ENCODE measurements around the gene CHAC1. TPM values are rescaled to one million over a fixed set of nuclear protein-coding genes. Genes with fewer than 3 reads are reported as not detected.

CHAC1 gene
- polyA plus RNA-seq, 1 donor from 2014 or later, result 3.6 TPM

DNA sequence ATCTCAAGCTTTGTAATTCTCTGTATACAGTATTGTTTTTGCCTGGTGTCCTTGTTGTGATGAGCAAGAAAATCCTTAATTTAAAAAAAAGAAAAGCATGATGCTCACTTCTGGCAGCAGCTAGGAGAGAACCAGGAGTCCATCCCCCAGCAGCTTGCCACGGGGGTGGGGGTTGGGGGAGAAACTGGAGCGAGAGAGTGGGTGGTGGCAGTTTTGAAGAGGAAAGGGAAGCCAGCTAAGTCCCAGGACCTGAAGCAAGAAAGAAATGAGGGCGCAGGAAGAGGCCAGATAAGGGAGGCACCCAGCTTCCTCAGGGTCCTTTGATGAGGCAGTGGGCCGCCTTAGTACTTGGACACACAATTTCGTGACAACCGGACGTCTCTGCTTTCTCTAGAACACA lies 23.5 kb downstream of the CHAC1 start:
- Histone ChIP-seq H3K79me2 (replicated peaks; ENCODE audit: insufficient read depth, low read length) (no peaks in the 10 kb centered on the region), H3K27me3 (ENCODE audit: insufficient read depth, low read depth, low read length) (no peaks in the 10 kb centered on the region), H4K20me1 (ENCODE audit: insufficient read depth) (no peaks in the 10 kb centered on the region), H3F3A (ENCODE audit: insufficient read depth, low read length, poor library complexity, severe bottlenecking) (no peaks in the 10 kb centered on the region), H3K36me3 (ENCODE audit: insufficient read depth, low read length) (peaks cover 3% of the 10 kb centered on the region), H3K27ac (ENCODE audit: low read length) (no peak overlapping the region), H3K4me3 (ENCODE audit: low read length) (no peak overlapping the region), H3K9me3 (ENCODE audit: low read length) (no peaks in the 10 kb centered on the region), H3K4me2 (ENCODE audit: low read length) (no peak overlapping the region), H3K9me2 (ENCODE audit: insufficient read depth, low read length) (no peaks in the 10 kb centered on the region), H2AFZ (ENCODE audit: low read depth, low read length) (no peak overlapping the region), H3K9ac (ENCODE audit: low read length) (no peak overlapping the region)
- TF ChIP-seq TAF1 (IDR thresholded peaks at IDR 0.05; ENCODE audit: low read depth) (no peak), REST (IDR thresholded peaks at IDR 0.05; ENCODE audit: borderline replicate concordance) (no peak), EZH2 (IDR thresholded peaks at IDR 0.05; ENCODE audit: borderline replicate concordance, insufficient read depth, low read length, poor library complexity, severe bottlenecking) (no peak), RAD21 (conservative IDR thresholded peaks at IDR 0.05) (no peak), MXI1 (conservative IDR thresholded peaks at IDR 0.05; ENCODE audit: poor library complexity, severe bottlenecking) (no peak), SMC3 (conservative IDR thresholded peaks at IDR 0.05; ENCODE audit: poor library complexity) (no peak), POLR2AphosphoS5 (IDR thresholded peaks at IDR 0.05) (no peak), EP300 (conservative IDR thresholded peaks at IDR 0.05; ENCODE audit: poor library complexity, severe bottlenecking) (no peak)
- TF ChIP-seq, protein P1, sequence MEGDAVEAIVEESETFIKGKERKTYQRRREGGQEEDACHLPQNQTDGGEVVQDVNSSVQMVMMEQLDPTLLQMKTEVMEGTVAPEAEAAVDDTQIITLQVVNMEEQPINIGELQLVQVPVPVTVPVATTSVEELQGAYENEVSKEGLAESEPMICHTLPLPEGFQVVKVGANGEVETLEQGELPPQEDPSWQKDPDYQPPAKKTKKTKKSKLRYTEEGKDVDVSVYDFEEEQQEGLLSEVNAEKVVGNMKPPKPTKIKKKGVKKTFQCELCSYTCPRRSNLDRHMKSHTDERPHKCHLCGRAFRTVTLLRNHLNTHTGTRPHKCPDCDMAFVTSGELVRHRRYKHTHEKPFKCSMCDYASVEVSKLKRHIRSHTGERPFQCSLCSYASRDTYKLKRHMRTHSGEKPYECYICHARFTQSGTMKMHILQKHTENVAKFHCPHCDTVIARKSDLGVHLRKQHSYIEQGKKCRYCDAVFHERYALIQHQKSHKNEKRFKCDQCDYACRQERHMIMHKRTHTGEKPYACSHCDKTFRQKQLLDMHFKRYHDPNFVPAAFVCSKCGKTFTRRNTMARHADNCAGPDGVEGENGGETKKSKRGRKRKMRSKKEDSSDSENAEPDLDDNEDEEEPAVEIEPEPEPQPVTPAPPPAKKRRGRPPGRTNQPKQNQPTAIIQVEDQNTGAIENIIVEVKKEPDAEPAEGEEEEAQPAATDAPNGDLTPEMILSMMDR (IDR thresholded peaks at IDR 0.05; ENCODE audit: poor library complexity, severe bottlenecking), result no peak

GRCh38 chr15:40978141-40978540 lies 24.9 kb downstream of the CHAC1 start:
- H3K9ac ChIP-seq (ENCODE audit: low read length), result no peak overlapping the region
- H3K9me2 ChIP-seq (ENCODE audit: insufficient read depth, low read length), result no peaks in the 10 kb centered on the region
- H3K27me3 ChIP-seq (ENCODE audit: insufficient read depth, low read depth, low read length), result no peaks in the 10 kb centered on the region
- no peaks in the 10 kb centered on the region for H3K79me2 ChIP-seq (replicated peaks; ENCODE audit: insufficient read depth, low read length)
- H3K4me3 ChIP-seq (ENCODE audit: low read length), result no peak overlapping the region
- H3K9me3 ChIP-seq (ENCODE audit: low read length), result no peaks in the 10 kb centered on the region
- no peaks in the 10 kb centered on the region for H4K20me1 ChIP-seq (ENCODE audit: insufficient read depth)
- no peaks in the 10 kb centered on the region for H3F3A ChIP-seq (ENCODE audit: insufficient read depth, low read length, poor library complexity, severe bottlenecking)
- H3K36me3 ChIP-seq (ENCODE audit: insufficient read depth, low read length), result peaks cover 4% of the 10 kb centered on the region
- no peak for TF ChIP-seq REST (IDR thresholded peaks at IDR 0.05; ENCODE audit: borderline replicate concordance)
- TF ChIP-seq POLR2AphosphoS5 (IDR thresholded peaks at IDR 0.05), result no peak
- no peak for TF ChIP-seq TAF1 (IDR thresholded peaks at IDR 0.05; ENCODE audit: low read depth)
- no peak for TF ChIP-seq EP300 (conservative IDR thresholded peaks at IDR 0.05; ENCODE audit: poor library complexity, severe bottlenecking)
- no peak for TF ChIP-seq EZH2 (IDR thresholded peaks at IDR 0.05; ENCODE audit: borderline replicate concordance, insufficient read depth, low read length, poor library complexity, severe bottlenecking)
- TF ChIP-seq MXI1 (conservative IDR thresholded peaks at IDR 0.05; ENCODE audit: poor library complexity, severe bottlenecking), result no peak
- TF ChIP-seq RAD21 (conservative IDR thresholded peaks at IDR 0.05), result no peak
- no peak for TF ChIP-seq SMC3 (conservative IDR thresholded peaks at IDR 0.05; ENCODE audit: poor library complexity)
- TF ChIP-seq, protein P1 (IDR thresholded peaks at IDR 0.05; ENCODE audit: poor library complexity, severe bottlenecking), result no peak
- no peak overlapping the region for H2AFZ ChIP-seq (ENCODE audit: low read depth, low read length)
- H3K27ac ChIP-seq (ENCODE audit: low read length), result no peak overlapping the region
- H3K4me2 ChIP-seq (ENCODE audit: low read length), result no peak overlapping the region

All from neural cell (in vitro differentiated cells).